ENCODE measurements around the gene AGO3.

AGO3 gene

GRCh38 chr1:36096500-36097432 lies 165.9 kb downstream of the AGO3 start:
- no peak for DNase-seq (ENCODE audit: low spot score)

DNA sequence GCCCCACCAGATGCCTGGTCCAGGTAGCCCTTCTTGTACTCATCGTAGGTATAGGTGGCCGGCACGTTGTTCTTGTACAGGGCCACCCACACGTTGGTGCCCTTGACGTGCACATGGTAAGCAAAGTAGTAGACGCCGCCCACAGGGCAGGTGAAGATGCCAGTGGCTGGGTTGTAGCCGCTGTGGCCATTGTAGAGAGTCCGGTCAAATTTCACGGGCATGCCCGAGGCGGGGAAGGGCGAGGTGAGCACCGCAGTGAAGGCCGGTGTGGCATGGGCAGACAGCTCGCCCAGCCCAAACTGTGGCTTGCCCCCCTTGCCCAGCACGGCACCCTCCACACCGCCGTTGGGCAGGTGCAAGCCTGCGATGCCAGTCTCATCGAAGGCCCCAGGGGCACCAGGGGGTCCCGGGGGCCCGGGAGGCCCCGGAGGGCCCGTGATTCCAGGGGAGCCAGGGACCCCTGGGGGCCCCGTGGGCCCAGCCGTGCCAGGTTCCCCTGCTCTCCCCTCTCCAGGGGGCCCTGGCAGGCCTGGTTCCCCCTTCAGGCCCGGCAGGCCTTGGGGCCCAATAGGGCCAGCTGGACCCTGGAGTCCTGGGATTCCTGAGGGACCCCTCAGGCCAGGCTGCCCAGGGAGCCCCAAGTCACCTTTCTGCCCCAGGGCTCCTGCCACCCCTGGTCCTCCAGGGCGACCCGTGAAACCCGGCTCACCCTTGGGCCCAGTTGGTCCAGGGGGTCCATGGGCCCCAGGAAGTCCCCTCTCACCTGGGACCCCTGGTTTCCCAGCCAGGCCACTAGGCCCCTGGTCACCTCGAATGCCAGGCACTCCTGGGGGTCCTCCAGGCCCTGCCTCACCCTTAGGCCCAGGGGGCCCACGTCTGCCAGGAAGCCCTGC lies 167.0 kb downstream of the AGO3 start:
- DNase-seq (ENCODE audit: low spot score): no peak

GRCh38 chr1:36098650-36099365 lies 167.9 kb downstream of the AGO3 start:
- DNase-seq (ENCODE audit: low spot score): no peak

DNA sequence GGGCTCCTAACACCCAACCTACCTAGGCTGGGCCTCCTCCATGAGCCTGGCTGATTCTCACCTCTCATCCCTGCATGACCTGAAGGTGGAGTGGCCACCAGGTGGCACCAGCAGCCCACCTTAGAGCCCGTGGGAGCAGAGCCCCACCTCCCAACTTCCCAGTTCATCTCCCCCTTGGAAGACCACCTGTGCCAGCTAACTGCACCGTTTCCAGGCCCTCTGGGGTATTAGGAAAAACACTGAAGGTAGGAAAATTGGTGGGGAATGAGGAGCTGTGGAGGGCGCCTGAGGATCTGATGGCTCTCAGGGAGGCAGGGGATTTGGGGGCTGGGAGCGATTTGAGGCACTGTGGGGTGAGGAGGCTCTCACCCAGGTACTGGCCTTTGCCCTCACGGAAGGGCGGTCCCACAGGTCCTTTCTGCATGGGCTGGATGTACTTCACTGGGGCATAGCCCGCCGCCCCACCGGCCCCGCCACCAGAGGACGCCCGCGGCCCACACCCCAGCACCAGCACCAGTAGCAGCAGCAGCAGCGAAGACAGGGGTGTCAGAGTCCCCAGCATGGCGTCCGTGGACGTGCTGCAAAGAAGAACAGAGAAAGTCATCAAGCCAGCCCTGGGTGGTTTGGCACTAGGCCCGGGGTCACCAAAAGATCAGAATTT lies 168.9 kb downstream of the AGO3 start:
- DNase-seq (ENCODE audit: low spot score): no peak

DNA sequence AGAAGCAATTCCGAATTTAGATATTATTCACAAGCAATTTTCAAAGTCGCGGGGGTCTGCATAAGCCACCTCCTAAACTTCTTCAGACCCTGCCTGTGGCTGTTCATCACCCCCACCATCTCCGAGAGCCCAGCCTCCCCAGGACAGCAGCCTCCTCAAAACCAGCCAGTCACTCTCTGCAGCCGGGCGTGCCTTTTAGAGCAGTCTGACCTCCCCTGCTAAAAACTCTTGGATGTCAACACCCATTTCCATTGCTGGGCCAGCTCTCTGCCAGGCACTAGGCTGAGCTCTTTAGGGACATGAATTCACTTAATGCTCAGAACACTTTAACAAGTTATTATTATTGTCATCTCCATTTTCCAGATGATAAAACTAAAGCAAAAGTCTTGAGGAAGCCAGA lies 169.5 kb downstream of the AGO3 start:
- DNase-seq (ENCODE audit: low spot score): no peak

GRCh38 chr1:36101546-36101945 lies 170.6 kb downstream of the AGO3 start:
- DNase-seq (ENCODE audit: low spot score): no peak

GRCh38 chr1:36106269-36106668 lies 175.4 kb downstream of the AGO3 start:
- DNase-seq (ENCODE audit: low spot score): no peak

DNA sequence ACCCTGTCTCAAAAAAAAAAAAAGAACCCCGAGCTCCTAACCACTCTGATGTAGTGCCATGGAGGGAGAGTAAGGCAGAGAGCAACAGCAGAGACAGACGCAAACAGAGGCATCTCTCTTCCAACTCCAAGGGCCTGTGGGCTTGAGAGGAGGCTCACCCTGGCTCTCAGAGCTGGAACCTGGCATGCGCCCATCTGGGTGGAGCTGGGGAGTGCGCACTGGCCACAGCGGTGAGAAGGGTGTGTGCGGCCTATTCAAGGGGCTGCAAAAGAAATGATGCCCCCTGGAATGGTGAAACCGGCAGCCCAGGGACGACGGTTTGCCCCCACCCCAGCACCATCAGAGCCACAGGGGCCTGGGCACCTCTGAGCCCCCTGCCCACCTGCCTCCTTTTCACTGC lies 176.5 kb downstream of the AGO3 start:
- no peak for DNase-seq (ENCODE audit: low spot score)

GRCh38 chr1:36108314-36108713 lies 177.4 kb downstream of the AGO3 start:
- DNase-seq (ENCODE audit: low spot score): no peak

DNA sequence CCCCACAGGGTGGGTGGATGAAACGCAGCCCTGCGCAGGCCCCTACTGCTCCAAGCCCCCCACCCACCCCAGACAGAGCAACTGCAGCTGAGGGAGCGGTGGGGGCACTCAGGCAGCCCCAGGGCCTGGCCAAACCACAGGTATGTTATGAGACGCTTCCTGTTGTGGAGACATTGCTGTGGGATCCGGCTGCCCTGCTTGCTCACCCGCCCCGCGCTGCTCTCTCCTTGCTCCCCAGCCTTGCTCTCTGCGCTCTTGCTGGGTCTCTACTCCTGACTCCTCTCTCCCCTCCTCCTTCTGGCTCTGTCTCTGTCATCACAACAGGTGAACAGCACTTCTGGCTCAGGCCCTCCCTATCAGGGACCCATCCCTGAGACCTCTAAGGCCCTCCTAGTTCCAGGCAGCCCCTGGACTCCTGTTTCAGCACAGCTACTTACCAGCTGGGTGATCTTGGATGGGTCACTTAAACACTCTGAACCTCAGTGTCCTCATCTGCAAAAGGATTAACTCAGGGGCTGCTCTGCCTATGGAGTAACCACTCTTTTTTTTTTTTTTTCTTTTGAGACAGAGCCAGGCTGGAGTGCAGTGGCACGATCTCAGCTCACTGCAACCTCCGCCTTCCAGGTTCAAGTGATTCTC lies 178.3 kb downstream of the AGO3 start:
- DNase-seq (ENCODE audit: low spot score): no peak

DNA sequence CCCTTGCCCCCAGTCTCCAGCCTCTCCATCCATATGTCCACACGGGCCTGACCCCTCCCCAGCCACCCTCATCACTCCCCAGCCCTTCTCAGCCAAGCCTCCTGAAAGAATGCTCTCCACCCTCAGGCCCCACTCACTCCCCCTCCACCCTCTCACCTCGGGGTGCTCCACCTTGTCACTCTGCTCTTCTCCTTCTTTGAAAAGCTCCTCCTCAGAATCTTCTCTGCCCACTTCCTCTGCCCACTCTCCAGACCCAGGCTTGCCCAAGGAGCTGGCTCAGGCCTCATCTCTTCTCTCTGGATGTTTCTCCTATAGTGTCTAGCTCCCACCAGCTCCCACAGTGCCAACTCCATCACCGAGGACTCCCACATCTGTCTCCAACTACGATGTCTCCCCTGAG lies 180.2 kb downstream of the AGO3 start:
- DNase-seq (ENCODE audit: low spot score): no peak

DNA sequence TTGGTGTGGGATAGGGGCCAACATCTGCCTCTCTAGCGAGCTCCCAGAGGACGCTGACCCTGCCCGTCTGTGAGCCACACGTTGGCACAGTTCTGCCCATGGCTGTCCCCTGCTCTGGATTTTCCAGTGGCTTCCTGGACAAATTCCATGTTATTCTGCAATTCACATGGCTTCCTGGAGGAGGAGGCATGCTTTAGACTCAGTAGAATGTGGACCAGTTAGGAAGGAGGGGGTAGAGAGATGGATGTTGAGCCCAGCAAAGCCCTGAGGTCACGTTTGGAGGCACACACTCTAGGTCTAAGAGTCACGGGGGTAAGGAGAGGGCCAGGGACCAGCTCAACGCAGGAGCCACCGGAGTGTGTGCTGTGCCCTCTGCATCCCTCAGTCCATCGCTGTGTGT lies 181.9 kb downstream of the AGO3 start:
- DNase-seq (ENCODE audit: low spot score): no peak

- no peak for DNase-seq (ENCODE audit: low spot score)
Observed at GRCh38 chr1:36114371-36114770, 183.5 kb downstream of the AGO3 start.

GRCh38 chr1:36115200-36115669 lies 184.3 kb downstream of the AGO3 start:
- DNase-seq (ENCODE audit: low spot score): no peak

GRCh38 chr1:36115931-36116330 lies 185.0 kb downstream of the AGO3 start:
- no peak for DNase-seq (ENCODE audit: low spot score)

- no peak for DNase-seq (ENCODE audit: low spot score)
Observed at GRCh38 chr1:36116901-36117300, 186.0 kb downstream of the AGO3 start.

GRCh38 chr1:36118447-36119204 lies 187.7 kb downstream of the AGO3 start:
- no peak for DNase-seq (ENCODE audit: low spot score)

- DNase-seq (ENCODE audit: low spot score): no peak
Observed at GRCh38 chr1:36119456-36119855, 188.6 kb downstream of the AGO3 start.
